ENCODE data around the gene BBS7. TPM values are rescaled to one million over a fixed set of nuclear protein-coding genes. Genes with fewer than 3 reads are reported as not detected.

Gene BBS7
- polyA plus RNA-seq, 1 of the 3 experiments (the other 2 are of a cell fraction), result 24.3 TPM

GRCh38 chr4:121794505-121795188 lies 75.6 kb downstream of the BBS7 start:
- 61% methylated on average over 5 of the region's 5 CpGs for WGBS (ENCODE audit: low lambda C conversion rate)
- H3F3A ChIP-seq (replicated peaks; ENCODE audit: insufficient read depth), result peaks cover 26% of the 10 kb centered on the region
- H3K79me2 ChIP-seq (ENCODE audit: insufficient read depth), result no peaks in the 10 kb centered on the region
- DNase-seq, result no peak
- H3K36me3 ChIP-seq (replicated peaks in 1 of 2; ENCODE audit: control insufficient read depth in 1 of 2, insufficient read depth in 2 of 2, low read length in 1 of 2), result no peaks in the 10 kb centered on the region
- no peak overlapping the region for H3K4me2 ChIP-seq
- H3K27ac ChIP-seq (ENCODE audit: low read depth in 2 of 2, low read length in 1 of 2), result peak overlapping the region; percentile 1 to 67; a peak in 1 of 4 replicates
- peaks cover 0 to 27% of the 10 kb centered on the region in 2 experiments; a peak in 3 of 4 replicates for H3K4me1 ChIP-seq (ENCODE audit: control insufficient read depth in 1 of 2, insufficient read depth in 2 of 2, low read depth in 1 of 2, low read length in 1 of 2)
- H3K27me3 ChIP-seq (ENCODE audit: insufficient read depth), result no peaks in the 10 kb centered on the region
- ChIA-PET CTCF (no interaction called here), POLR2A (no interaction called here)
- no peaks in the 10 kb centered on the region for H3K9me2 ChIP-seq
- H3K9me3 ChIP-seq, result no peaks in the 10 kb centered on the region
- no peaks in the 10 kb centered on the region for H4K20me1 ChIP-seq (ENCODE audit: insufficient read depth)
- no peak overlapping the region for H3K4me3 ChIP-seq (ENCODE audit: low read depth in 2 of 2, low read length in 1 of 2)
- no peak overlapping the region for H3K9ac ChIP-seq
- no peak for TF ChIP-seq NRF1 (IDR thresholded peaks at IDR 0.05; ENCODE audit: low read depth, low read length)
- TF ChIP-seq FOXJ3 (CRISPR knock-in tag; IDR thresholded peaks at IDR 0.05), result no peak
- no peak for TF ChIP-seq GABPA (IDR thresholded peaks at IDR 0.05; ENCODE audit: low read depth)
- no peak for TF ChIP-seq EZH2phosphoT487 (IDR thresholded peaks at IDR 0.05; ENCODE audit: borderline replicate concordance, low read depth)
- TF ChIP-seq IRF3 (IDR thresholded peaks at IDR 0.05; ENCODE audit: low read depth, low read length), result no peak
- TF ChIP-seq JUND (IDR thresholded peaks at IDR 0.05), result no peak
- no peak for TF ChIP-seq USF2 (IDR thresholded peaks at IDR 0.05; ENCODE audit: borderline replicate concordance, low read depth, low read length)
- TF ChIP-seq PBX3 (IDR thresholded peaks at IDR 0.05), result no peak
- TF ChIP-seq TEAD4 (IDR thresholded peaks at IDR 0.05; ENCODE audit: borderline replicate concordance, insufficient read depth), result no peak
- TF ChIP-seq TCF12 (IDR thresholded peaks at IDR 0.05), result no peak
- TF ChIP-seq FOXM1 (IDR thresholded peaks at IDR 0.05; ENCODE audit: low read depth), result no peak
- TF ChIP-seq RFX5 (IDR thresholded peaks at IDR 0.05; ENCODE audit: low read length), result no peak
- TF ChIP-seq GATA2 (CRISPR knock-in tag; IDR thresholded peaks at IDR 0.05), result no peak
- no peak for TF ChIP-seq RXRA (IDR thresholded peaks at IDR 0.05; ENCODE audit: borderline replicate concordance, low read depth)
- TF ChIP-seq MAX (IDR thresholded peaks at IDR 0.05; ENCODE audit: low read depth), result no peak
- TF ChIP-seq USF1 (IDR thresholded peaks at IDR 0.05; ENCODE audit: borderline replicate concordance, low read depth), result no peak
- no peak for TF ChIP-seq SMC3 (IDR thresholded peaks at IDR 0.05; ENCODE audit: low read depth, low read length)
- no peak for TF ChIP-seq RCOR1 (IDR thresholded peaks at IDR 0.05; ENCODE audit: low read length)
- no peak overlapping the region for H2AFZ ChIP-seq (ENCODE audit: low read depth)

Measured in SK-N-SH (cell line).